Peyer's patch (tissue), 4 donors: Measurements from ENCODE around the gene BCR. TPM values are rescaled to one million over a fixed set of nuclear protein-coding genes. Genes with fewer than 3 reads are reported as not detected.

Source experiments
- DNase-seq, 3 donors: peaks; one replicate each; pipeline ENCODE4 v3.0.0-alpha.2; 2017 to 2019
- H3K27ac ChIP-seq, 4 donors: fragments of 200-600 bp; sonication (generic); one replicate each; pipeline ENCODE4 v1.5.1; 2016 to 2019
- H3K27me3 ChIP-seq, 2 donors: fragments of 200-600 bp; sonication (generic); one replicate each; pipeline ENCODE4 v1.5.1; 2019
- H3K36me3 ChIP-seq, 3 donors: fragments of 200-600 bp; sonication (generic); one replicate each; pipeline ENCODE4 v1.5.1; 2016 to 2019
- H3K4me1 ChIP-seq, 4 donors: fragments of 200-600 bp; sonication (generic); one replicate each; pipeline ENCODE4 v1.5.1; 2016 to 2019
- H3K4me3 ChIP-seq, 4 donors: fragments of 200-600 bp; sonication (generic); 1 replicate in 3 of 4; 2 replicates in 1 of 4; pipeline ENCODE4 v1.5.1; 2016 to 2019; ENCODE audit warnings: mild to moderate bottlenecking in 1 of 4
- H3K9me3 ChIP-seq, 4 donors: fragments of 200-600 bp; sonication (generic); one replicate each; pipeline ENCODE4 v1.5.1; 2016 to 2019; ENCODE audit warnings: mild to moderate bottlenecking in 1 of 4
- POLR2A ChIP-seq, 2 donors: fragments of 450-650 bp; IDR thresholded peaks; one replicate each; pipeline ENCODE4 v1.5.1; 2017; ENCODE audit warnings: antibody characterized with exemption in 2 of 2, mild to moderate bottlenecking in 2 of 2, moderate library complexity in 2 of 2
- total RNA-seq, 4 donors: library from RNA; depleted of rRNA; stranded (reverse); fragments of >200 nt; gene quantifications; one replicate each; pipeline ENCODE4 v1.1.0, GENCODE V29; 2016
- TF ChIP-seq, protein P1 (sequence below), 6 experiments: fragments of 450-650 bp in 4 of 6; fragments of 200-600 bp in 2 of 6; sonication (generic) in 1 of 6; IDR thresholded peaks; one replicate each; pipeline ENCODE4 v1.5.1; 2017 to 2019; ENCODE audit warnings: antibody characterized with exemption in 6 of 6, mild to moderate bottlenecking in 3 of 6, moderate library complexity in 1 of 6

The BCR gene
- total RNA-seq, 4 donors from 2014 or later, result 55.8 to 86.9 (median 66.1) TPM

DNA sequence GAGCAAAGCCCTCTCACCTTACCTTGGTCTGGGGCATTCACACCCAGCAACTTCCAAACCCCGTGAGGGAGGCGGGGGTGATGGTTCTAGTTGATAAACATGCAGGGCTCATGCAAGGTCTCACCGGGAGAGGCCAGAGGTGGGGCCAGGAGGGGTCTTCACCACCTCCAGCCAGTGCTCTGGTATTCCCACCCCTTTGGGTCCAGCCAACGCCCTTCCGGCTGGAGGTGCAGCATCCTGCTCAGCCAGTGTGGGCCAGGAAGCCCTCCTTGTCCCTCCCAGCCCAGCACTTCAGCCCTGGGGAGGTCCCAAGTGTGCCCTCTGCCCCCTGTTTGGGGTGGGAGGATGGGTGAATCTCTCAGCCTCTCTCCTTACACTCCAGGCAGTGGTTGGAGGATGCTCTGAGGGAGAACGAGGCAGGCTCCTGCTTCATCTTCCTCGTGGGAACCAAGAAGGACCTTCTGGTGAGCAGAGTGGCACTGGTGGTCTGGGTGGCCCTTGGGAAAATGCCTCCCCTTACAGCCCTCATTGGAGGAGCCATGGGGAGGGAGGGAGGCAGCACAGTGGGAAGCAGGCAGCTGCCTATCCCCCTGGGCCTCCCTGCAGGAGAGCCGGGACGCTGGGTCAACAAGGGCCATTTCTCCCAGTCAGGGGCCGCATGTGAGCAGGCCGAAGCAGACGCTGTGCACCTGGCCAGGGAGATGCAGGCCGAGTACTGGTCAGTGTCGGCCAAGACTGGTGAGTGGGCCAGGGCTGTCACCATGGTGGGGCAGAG is 21.6 kb upstream of the BCR start:
- H3K4me3 ChIP-seq, result no peak overlapping the region
- DNase-seq, result no peak
- H3K9me3 ChIP-seq, result no peaks in the 10 kb centered on the region
- no peak overlapping the region for H3K27ac ChIP-seq
- no peaks in the 10 kb centered on the region for H3K4me1 ChIP-seq
- no peaks in the 10 kb centered on the region for H3K27me3 ChIP-seq
- H3K36me3 ChIP-seq, result no peaks in the 10 kb centered on the region
- TF ChIP-seq, protein P1, sequence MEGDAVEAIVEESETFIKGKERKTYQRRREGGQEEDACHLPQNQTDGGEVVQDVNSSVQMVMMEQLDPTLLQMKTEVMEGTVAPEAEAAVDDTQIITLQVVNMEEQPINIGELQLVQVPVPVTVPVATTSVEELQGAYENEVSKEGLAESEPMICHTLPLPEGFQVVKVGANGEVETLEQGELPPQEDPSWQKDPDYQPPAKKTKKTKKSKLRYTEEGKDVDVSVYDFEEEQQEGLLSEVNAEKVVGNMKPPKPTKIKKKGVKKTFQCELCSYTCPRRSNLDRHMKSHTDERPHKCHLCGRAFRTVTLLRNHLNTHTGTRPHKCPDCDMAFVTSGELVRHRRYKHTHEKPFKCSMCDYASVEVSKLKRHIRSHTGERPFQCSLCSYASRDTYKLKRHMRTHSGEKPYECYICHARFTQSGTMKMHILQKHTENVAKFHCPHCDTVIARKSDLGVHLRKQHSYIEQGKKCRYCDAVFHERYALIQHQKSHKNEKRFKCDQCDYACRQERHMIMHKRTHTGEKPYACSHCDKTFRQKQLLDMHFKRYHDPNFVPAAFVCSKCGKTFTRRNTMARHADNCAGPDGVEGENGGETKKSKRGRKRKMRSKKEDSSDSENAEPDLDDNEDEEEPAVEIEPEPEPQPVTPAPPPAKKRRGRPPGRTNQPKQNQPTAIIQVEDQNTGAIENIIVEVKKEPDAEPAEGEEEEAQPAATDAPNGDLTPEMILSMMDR (IDR thresholded peaks at IDR 0.05), result no peak
- TF ChIP-seq POLR2A (IDR thresholded peaks at IDR 0.05), result no peak

DNA sequence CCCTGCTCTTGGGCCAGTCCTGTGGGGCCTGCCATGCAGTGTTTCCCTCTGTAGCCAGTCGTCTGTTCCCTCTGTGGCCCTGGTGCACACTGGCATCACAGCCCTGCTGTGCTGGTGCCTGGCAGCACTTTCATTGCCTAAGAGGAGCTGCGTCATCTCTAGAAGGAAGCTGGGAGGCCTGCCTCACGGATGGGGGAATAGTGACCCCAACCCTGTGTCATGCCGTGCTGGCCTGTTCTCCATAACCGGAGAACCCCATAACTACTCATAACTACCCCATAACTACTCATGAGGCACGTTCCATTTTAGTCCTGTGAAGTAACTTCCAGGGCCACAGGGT is 21.0 kb upstream of the BCR start:
- Histone ChIP-seq H3K4me3 (no peak overlapping the region), H3K9me3 (no peaks in the 10 kb centered on the region), H3K27ac (no peak overlapping the region), H3K27me3 (no peaks in the 10 kb centered on the region), H3K4me1 (no peaks in the 10 kb centered on the region), H3K36me3 (no peaks in the 10 kb centered on the region)
- TF ChIP-seq, protein P1 (IDR thresholded peaks at IDR 0.05), result no peak
- no peak for DNase-seq

DNA sequence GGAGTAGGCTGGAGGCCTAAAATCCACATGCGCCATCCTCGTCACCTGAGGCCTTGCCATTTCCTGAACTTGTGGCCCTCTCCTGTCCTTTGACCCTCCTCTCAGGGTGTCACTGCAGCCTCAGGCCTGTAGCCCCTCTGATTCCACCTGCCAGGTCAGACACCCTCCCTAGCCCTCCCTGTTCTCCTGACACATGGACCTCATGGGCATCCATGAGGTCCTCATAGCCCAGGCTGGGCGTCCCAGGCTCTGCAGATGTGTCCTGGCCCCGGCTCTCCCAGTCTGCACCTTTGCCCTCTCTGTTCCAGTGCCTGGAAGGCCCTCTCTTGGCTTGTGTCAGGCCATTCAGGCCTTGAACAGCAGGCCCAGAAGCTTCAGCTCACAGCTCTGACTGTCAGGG is 19.3 kb upstream of the BCR start:
- DNase-seq, result no peak
- Histone ChIP-seq H3K4me1 (no peaks in the 10 kb centered on the region), H3K27me3 (no peaks in the 10 kb centered on the region), H3K4me3 (no peak overlapping the region), H3K27ac (no peak overlapping the region), H3K36me3 (no peaks in the 10 kb centered on the region), H3K9me3 (no peaks in the 10 kb centered on the region)
- no peak for TF ChIP-seq POLR2A (IDR thresholded peaks at IDR 0.05)
- TF ChIP-seq, protein P1 (IDR thresholded peaks at IDR 0.05), result no peak

DNA sequence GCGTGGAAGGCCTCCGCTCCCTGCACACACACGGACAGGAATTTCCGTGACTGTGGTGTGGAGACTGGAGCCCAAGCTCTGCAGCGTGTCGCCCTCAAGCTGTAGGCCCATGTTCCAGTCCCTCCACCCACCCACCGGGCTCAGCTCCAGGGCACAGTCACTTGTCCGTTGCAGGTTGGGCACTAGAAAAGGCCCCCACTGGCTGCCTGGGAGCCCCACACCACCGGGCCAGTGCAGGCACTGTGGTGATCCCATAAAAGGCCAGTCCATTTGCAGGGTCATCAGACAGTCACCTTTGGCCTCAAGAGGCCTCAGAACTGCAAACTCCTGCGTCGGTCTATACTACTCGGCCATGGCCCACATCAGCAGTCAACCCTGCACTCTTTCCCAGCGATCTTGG is 18.7 kb upstream of the BCR start:
- Histone ChIP-seq H3K36me3 (no peaks in the 10 kb centered on the region), H3K27ac (no peak overlapping the region), H3K4me1 (no peaks in the 10 kb centered on the region), H3K4me3 (no peak overlapping the region), H3K9me3 (no peaks in the 10 kb centered on the region), H3K27me3 (no peaks in the 10 kb centered on the region)
- no peak for DNase-seq
- TF ChIP-seq, protein P1 (IDR thresholded peaks at IDR 0.05), result no peak
- no peak for TF ChIP-seq POLR2A (IDR thresholded peaks at IDR 0.05)

DNA sequence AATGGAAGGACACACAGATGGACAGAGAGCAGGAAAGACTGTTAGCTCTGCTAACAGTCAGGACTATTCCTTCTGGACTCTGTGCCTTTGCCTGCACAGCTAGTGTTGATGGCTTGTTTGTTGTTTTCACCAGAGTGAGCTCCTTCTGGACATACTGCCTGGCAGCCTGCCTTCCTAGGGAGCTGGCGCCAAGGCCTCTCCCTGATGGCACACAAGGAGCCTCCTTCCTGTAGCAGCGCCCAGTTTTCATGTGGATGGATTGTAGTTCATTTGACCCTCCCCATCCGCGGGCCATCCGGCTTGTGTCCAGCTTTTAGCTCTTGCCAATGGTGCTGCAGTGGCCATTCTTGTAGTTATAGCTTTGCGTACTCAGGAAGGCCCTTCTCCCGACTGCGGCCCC is 16.6 kb upstream of the BCR start:
- Histone ChIP-seq H3K9me3 (no peaks in the 10 kb centered on the region), H3K4me3 (no peak overlapping the region), H3K36me3 (no peaks in the 10 kb centered on the region), H3K27me3 (no peaks in the 10 kb centered on the region), H3K27ac (no peak overlapping the region), H3K4me1 (no peaks in the 10 kb centered on the region)
- no peak for DNase-seq
- no peak for TF ChIP-seq POLR2A (IDR thresholded peaks at IDR 0.05)
- TF ChIP-seq, protein P1 (IDR thresholded peaks at IDR 0.05), result no peak

DNA sequence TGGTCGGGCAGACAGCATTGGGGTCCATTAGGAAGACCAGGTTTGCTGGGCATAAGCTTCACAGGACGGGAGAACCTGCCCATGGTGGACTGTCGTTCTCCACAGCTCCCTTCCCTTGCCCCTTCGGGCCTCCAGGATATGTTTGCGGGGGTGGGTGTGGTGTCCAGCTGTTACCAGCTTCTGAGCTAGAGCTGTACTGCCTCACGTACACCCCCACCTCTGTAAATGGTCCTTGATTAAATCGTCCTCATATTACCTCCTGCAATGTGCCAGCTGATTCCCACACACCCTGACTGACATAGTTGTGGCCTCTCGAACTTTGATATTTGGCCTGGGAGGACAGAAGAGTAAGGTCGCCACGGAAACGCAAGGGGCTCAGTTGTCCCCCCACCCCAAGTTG is 16.2 kb upstream of the BCR start:
- TF ChIP-seq POLR2A (IDR thresholded peaks at IDR 0.05), result no peak
- TF ChIP-seq, protein P1 (IDR thresholded peaks at IDR 0.05), result no peak
- no peaks in the 10 kb centered on the region for H3K36me3 ChIP-seq
- no peaks in the 10 kb centered on the region for H3K27me3 ChIP-seq
- no peaks in the 10 kb centered on the region for H3K9me3 ChIP-seq
- H3K4me1 ChIP-seq, result no peaks in the 10 kb centered on the region
- H3K27ac ChIP-seq, result no peak overlapping the region
- DNase-seq, result no peak
- H3K4me3 ChIP-seq, result no peak overlapping the region
